GM12801 (cell line): Measurements from ENCODE around the gene FANCD2OS.

Experiments
- TF ChIP-seq, protein P1 (sequence below): IDR thresholded peaks from one replicate; pipeline ENCODE4 v1.5.1; 2011; ENCODE audit warnings: control low read depth; ENCODE audit not compliant: insufficient read length; ENCODE audit errors: extremely low read depth

Gene FANCD2OS, protein sequence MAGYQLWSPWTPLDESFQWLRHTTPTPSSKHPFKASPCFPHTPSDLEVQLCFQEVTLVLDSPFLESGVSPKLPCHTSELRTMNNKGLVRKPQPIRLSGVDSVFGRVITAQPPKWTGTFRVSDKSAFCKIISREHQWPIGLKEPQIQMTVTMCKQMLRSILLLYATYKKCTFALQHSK

DNA sequence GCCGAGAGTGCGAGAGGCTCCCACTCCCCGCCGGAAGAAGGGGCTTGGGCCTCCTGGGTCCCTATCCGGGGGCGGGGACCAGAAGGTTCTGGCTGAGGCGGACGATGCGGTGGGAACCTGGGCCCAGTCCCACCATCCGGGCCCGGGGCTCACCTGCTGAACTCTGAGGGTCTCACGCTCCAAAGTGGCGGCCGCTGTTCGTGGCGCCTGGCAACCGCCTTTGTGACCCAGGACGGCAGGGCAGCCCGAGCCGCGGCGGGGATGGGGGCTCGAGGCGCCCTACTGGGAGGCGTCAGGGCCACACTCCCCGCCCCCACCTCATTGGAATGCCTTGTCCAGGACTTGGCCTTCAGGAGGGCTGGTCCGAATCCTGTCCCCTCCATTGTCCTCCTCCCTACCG, at the start of gene FANCD2OS:
TSS of gene FANCD2OS (minus strand) at position 165 of the 400 bp plus-strand sequence. CDS start 3,481 bp downstream, outside the sequence.
- TF ChIP-seq, protein P1, sequence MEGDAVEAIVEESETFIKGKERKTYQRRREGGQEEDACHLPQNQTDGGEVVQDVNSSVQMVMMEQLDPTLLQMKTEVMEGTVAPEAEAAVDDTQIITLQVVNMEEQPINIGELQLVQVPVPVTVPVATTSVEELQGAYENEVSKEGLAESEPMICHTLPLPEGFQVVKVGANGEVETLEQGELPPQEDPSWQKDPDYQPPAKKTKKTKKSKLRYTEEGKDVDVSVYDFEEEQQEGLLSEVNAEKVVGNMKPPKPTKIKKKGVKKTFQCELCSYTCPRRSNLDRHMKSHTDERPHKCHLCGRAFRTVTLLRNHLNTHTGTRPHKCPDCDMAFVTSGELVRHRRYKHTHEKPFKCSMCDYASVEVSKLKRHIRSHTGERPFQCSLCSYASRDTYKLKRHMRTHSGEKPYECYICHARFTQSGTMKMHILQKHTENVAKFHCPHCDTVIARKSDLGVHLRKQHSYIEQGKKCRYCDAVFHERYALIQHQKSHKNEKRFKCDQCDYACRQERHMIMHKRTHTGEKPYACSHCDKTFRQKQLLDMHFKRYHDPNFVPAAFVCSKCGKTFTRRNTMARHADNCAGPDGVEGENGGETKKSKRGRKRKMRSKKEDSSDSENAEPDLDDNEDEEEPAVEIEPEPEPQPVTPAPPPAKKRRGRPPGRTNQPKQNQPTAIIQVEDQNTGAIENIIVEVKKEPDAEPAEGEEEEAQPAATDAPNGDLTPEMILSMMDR: no peak

DNA sequence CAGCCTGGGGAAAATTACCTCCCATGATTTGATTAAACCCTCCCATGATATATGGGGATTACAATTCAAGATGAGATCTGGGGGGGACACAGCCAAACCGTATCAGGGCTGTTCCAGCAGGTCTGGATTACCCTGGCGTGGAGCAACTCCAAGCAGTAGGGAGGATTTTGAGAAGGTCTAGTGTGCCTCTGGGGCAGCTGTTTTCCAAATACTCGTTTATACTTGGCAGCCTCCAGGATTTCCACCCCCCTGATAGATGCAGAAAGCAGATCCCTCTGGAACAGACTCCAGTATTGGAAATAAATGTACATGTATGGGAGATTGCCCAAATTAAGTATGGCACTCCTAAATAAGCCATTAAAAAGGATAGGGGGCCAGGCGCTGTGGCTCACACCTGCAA, 49.0 kb upstream of the FANCD2OS start:
- TF ChIP-seq, protein P1: no peak

DNA sequence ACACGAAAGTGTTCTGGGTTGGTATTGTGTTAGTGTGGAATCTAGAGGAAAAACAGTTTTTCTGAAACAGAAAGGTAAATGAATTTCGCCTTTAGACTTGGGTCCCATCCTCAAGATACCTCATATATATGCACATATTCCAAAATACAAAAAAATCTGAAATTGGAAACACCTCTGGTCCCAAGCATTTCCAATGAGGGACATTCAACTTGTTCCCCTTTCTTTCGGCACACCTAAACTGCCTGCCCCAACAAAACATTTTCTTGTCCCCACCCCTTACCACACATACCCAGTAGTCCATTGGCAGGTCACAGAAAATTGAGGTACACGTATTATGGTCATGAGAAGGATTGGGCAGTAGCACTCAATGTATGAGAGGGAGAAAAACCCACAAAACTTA, 47.6 kb upstream of the FANCD2OS start:
- TF ChIP-seq, protein P1: no peak

DNA sequence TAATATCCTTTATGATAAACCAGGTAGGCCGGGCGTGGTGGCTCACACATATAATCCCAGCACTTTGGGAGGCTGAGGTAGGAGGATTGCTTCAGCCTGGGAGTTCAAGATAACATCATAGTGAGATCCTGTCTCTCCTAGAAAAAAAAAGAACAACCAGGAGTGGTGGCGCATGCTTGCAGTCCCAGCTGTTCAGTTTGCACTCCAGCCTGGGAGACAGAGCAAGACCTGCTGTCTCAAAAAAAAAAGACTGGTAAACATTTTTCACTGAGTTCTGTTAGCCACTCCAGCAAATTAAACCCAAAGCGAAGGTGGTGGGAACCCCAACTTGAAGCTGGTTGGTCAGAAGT, 47.0 kb upstream of the FANCD2OS start:
- TF ChIP-seq, protein P1: no peak

DNA sequence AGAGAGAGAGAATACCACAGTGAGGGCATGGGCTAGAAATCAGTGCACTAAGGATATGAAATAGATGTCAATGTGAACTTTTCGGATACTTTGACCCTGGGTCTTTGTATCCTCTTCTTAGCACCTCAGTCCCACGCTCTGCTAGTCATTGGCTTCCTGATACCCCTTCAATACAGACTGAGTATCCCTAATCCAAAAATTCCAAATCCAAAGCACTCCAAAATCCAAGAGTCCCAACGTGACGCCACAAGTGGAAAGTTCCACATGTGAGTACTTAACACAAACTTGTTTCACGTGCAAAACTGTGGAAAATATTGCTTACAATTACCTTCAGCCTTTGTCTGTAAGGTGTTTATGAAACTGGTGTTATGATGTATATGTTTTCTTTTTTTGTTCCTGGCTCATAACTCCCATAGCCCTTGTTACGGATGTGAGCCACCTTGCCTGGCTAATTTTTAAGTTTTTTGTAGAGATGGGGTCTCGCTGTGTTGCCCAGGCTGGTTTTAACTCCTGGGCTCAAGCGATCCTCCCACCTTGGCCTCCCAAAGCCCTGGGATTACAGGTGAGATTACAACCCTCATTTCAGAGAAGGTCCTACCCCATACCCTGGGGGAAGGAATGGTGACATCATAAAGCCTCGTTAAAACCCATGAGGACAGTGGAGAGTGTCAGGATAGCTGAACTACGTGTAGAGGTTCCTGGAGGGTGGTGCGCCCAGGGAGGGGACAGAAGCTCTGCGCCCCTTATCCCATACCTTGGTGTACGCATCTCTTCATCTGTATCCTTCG, 46.5 kb upstream of the FANCD2OS start:
- TF ChIP-seq, protein P1: no peak

DNA sequence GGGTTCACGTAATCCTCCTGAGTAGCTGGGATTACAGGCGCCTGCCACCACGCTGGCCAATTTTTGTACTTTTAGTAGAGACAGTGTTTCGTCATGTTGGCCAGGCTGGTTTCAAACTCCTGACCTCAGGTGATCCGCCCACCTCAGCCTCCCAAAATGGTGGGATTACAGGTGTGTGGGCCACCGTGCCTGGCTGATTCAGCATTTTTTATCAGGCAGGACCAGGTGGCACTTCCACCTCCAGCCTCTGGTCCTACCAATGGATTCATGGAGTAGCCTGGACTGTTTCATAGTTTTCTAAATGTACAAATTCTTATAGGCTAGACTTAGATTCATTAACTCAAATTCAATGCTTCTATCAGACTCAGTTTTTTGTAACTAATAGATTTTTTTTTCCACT, 42.9 kb upstream of the FANCD2OS start:
- TF ChIP-seq, protein P1: no peak

DNA sequence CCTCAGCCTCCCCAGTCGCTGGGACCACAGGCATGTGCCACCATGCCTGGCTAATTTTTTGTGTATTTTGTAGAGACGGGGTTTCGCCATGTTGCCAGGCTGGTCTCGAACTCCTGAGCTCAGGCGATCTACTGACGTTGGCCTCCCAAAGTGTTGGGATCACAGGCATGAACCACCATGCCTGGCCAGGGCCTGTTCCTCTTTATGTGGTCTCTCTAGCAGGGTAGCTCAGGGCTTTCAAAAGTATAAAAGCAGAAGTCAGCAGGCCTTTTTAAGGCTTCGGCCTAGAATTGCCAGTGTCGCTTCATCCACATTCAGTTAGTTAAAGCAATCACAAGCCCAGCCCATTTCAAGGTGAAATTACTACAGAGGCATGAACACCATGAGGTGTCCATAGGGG, 41.2 kb upstream of the FANCD2OS start:
- TF ChIP-seq, protein P1: no peak
